HG03565 (cell line): ENCODE results near the gene CACNA1C.

ENCODE experiments used
- ATAC-seq: cut with Tn5 transposase; IDR thresholded peaks from one replicate; pipeline ENCODE4 v1.9.1; 2021; ENCODE audit warnings: mild to moderate bottlenecking, moderate library complexity; ENCODE audit not compliant: unreplicated experiment

CACNA1C gene

DNA sequence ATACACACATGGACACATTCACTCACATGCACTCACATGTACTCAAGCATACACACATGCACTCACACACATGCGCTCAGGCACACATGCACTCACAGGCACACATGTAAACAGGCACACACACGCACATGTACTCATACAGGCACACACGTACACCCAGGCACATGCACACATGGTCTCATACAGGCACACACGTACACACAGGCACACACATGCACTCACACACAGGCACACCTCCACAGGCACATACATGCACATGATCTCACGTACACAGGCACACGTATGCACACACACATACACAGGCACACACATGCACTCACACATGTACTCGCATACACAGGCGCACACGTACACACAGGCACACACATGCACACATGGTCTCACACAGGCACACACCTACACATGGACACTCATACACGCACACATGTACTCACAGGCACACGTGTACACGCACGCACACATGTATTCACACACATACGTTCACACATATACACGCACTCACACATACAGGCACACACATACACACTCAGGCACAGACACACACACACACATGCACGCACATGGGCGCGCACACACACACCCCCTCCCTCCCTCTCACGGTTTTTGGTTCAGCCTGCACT lies 138.9 kb downstream of the CACNA1C start:
- ATAC-seq = no peak

DNA sequence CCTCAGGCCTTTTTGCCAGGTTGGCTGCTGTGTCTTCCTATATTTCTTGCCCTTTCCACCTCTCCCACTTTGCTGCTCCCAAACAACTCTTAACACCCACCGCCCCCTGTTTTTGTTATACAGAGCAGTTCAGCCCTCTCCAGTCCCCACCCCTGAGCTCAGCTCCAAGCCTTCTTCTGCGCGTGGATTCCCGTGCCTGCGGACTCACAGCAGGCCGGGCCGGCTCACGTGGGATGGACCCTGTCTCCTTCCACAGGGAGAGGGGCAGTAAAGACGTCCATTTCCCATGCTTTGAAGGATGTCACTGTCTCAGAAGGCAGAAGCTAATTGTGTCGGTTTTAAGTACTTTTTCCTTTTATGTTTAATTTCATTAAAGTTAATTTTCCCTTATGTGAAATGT lies 139.4 kb downstream of the CACNA1C start:
- no peak for ATAC-seq

- ATAC-seq = no peak
Measured at GRCh38 chr12:2194060-2194459, 141.3 kb downstream of the CACNA1C start.

- ATAC-seq = no peak
Measured at GRCh38 chr12:2194571-2194970, 141.8 kb downstream of the CACNA1C start.

GRCh38 chr12:2195085-2195484 lies 142.3 kb downstream of the CACNA1C start:
- ATAC-seq = no peak

DNA sequence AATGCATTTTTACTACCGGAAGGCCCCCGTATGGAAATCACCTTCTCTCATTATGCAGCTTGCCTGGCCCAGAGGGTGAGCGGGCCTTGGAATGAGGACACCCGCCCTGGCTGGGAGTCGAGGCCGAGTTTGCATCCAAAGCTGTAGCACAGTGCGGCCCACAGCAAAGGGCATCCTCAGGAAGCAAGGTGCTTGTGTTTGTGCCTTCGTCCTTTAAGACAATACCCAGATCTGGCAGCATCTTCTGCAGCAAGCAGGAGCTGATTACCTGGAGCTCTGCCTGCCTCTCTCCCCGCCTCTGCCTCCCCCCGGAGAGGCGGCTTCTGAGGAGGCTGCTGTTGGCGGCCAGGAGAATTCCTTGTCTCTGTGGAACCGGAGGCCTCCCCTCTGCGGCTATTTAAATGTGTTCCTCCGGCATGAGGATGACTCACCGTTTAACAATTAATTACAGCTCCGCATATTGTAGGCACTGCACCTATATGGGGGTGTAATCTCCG lies 145.3 kb downstream of the CACNA1C start:
- ATAC-seq = no peak

- ATAC-seq = no peak
Measured at GRCh38 chr12:2198542-2198941, 145.8 kb downstream of the CACNA1C start.

DNA sequence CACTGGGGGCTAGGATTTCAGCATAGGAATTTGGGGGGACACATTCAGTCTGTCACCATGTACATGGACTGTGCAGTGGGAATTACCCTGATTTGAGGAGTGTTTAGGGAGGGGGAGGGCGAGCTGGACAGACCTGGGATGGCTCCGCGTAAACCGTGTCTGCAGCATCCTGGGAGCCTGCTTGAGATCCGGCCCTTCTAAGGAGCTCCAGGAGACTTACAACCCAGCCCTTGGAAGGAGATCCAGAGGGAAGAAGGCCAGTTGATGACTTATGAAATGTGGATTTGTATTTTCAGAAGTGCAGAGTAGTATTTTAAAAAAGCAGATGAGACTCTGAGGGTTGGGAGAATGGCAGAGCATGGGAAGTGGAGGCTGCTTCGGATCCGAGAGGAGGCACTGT lies 153.2 kb downstream of the CACNA1C start:
- ATAC-seq = no peak

DNA sequence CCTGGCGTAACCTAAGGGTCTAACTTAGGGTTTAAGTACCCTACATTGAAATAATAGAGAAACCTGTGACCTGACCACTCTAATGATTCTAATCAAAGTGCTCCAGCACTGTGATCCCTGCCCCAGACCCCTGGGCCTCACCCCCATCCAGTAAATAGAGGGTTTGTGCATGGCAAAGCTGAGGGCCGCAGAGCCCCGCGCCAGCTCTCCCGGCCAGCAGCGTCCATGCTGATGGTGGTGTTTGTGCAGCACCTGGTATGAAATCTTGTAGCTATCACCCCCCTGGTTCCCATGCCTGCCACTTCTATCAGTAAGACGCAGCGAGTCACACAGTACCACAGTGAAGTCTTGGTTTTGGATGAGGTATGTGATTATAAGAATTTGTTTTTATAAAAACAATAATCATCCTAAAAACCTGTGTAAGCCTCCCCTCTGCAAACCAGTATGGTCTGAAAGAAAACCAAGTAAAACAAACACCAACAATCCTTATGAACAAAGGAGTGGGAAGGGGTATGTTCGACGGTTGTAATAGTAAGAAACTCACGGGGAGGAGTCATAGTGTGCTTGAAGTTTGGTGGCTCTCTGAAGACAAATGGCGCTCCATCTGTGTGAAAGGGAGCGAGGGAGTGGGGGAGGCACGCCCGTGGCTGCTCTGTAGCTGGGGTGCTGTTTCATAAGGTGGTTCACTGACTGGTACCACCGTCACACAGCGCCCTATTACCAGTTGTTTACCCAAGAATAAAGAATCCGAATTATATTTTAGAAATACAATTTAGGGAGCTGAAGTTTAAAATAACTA lies 156.2 kb downstream of the CACNA1C start:
- ATAC-seq = no peak

DNA sequence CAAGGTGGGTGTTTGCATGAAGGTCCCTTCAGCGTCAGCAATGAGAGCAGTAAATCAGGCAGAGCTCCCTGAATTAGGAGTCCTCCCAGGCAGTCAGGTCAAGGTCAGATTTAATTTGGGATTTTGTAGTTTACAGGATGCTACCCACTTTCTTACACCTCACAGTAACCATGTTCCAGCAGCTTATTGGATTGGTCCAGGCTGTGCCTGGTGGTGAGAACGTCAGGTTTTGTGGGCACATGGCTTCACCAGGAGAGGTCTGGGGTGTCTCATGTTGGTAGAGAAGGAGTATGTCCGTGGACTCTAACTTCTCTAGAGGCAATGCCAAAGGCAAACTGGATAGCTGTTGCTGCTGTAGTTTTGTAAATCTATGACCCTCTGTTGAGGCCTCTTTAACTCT lies 158.3 kb downstream of the CACNA1C start:
- ATAC-seq = no peak

GRCh38 chr12:2212537-2212936 lies 159.8 kb downstream of the CACNA1C start:
- no peak for ATAC-seq

DNA sequence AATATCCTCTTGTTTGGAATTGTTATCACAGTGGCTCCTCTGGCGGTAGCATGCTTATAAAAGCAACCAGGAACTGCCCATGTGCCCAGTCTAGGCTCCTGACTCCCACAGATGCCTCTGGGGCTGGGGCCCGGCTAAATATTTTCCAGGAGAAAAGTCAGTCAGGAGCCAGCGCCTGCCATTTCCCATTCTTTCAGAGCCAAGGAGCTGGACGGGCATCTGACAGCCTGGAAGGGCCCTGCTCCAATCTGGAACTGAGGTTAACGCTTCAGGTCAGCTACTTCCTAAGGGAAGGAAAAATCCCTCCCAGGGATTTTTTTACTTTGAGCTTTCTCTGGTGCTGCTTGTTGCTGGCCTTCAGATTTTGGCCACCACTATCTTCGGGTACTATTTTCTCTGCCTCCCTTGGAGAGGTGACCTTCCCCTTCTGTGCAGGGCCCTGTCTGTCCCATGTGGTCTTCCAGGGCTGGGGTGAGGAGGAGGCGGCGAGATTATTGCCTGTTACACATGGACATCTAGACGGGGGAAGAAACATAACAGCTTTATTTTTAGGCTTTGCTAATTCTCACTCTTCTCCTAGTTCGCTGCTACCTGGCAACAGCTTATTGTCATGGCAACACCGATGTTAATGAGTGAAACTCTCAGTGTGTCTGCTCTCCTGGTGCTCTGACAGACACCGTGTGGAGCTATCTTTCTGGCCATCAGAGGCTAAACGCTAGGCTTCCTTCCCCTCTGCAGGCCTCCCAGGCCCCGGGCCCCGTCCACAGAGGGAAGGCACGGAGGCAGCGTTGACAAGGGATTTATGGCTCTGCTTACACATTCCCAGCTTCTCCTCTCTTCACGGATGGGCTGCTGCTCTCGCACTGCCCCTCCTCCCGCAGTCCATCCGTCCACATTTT lies 160.4 kb downstream of the CACNA1C start:
- no peak for ATAC-seq

DNA sequence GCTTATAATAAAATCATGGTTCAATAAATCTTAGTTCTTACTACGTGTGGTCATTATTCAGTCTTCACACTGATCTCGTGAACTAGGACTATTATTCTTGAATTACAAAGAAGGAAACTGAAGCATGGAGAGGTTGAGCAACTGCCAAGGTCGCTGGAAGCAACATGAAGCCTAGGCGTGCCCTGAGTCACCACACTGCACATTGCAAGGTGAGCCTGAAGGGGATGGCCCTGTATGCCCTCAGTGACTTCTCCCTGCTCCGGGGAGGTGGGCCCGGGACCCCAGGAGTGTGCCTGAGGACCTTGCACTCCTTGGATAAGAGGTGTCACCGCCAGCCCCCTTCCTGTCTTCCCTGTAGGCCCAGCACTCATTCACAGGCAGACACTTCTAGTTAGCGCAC lies 161.6 kb downstream of the CACNA1C start:
- ATAC-seq = no peak

GRCh38 chr12:2215709-2216560 lies 163.1 kb downstream of the CACNA1C start:
- ATAC-seq = no peak

DNA sequence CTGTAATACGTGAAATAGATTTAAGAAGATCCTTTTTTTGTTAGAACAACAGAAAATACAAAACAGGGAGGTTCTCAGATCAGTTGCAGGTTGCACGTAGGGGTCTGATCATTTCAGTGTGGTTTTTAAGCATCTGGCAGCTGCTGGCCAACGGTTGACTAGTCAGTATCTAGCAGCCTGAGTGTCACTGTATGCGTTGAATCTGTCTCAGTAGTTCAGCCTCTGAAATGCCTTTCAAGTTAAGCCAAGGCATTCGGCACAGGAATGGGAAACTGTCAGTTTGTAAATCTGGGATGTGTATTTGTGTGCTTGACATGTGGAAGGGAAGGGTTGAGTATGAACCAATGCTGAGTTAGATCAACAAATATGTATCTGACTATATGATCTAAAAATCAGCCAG lies 165.9 kb downstream of the CACNA1C start:
- ATAC-seq = no peak

- no peak for ATAC-seq
Measured at GRCh38 chr12:2221030-2221621, 168.3 kb downstream of the CACNA1C start.

DNA sequence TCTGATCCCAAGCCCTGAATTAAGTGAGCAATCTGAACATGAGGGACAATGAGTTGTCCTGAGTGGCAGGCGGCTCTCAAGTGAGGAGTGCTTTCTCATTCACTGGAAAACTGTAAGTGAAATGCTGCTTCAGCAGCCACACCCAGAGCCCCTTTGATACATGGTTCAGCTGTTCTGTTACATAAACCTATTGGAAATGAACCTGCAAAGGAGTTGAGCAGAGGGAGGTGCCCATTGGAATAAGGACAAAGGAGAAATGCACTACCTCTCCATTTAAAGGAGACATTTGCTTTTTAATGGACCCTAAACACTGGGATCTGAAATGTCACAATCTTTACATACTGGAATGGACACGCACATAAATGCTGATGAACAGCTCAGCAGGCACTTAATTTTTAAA lies 169.9 kb downstream of the CACNA1C start:
- no peak for ATAC-seq

GRCh38 chr12:2224961-2225360 lies 172.2 kb downstream of the CACNA1C start:
- no peak for ATAC-seq

- ATAC-seq = no peak
Measured at GRCh38 chr12:2225696-2226095, 172.9 kb downstream of the CACNA1C start.

DNA sequence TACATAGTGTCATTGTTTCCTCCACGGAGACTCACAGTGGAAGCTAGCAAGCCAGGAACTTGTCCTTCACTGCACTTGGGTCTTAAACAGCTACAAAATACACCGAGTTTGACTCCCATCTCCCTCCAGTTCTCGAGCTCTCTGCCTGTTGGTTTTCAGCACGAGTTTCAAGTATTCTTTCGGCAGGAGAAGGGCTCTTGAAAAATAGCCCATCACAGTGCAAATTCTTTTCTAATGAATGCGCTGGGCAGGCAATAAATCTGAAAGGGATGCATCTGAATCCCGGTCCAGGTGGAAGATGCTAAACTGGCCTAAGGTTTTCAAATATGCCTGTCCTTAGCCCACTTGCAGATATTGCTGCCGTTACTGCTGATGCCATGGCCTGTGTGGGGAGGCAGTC lies 173.9 kb downstream of the CACNA1C start:
- no peak for ATAC-seq
